PC-3 (cell line): ENCODE data around the gene GAS2L3. TPM values are rescaled to one million over a fixed set of nuclear protein-coding genes. Genes with fewer than 3 reads are reported as not detected.
"Not testable (repeated sequence)": the region's sequence is repeated elsewhere in the genome, so short reads cannot be mapped to it uniquely, and the experiment has no call there.

Experiments used
- ATAC-seq: fragments of 200-7000 bp; cut with Tn5 transposase; 2 replicates; pipeline ENCODE4 v1.9.1; 2020; ENCODE audit warnings: mild to moderate bottlenecking, moderate library complexity
- BruUV-seq: library from RNA; stranded (reverse); fragments of 400-500 nt; replicated peaks from 2 replicates; lab custom pipeline; 2021; lab: Mats Ljungman, UMichigan
- CTCF ChIA-PET: fragments of 300-600 bp; sonication (Branson Sonifier 250); formaldehyde crosslinking; loops from one replicate; lab custom pipeline; 2022; ENCODE audit warnings: antibody characterized with exemption; lab: Charles Lee
- POLR2A ChIA-PET: fragments of 300-600 bp; sonication (Branson Sonifier 250); formaldehyde crosslinking; loops from one replicate; lab custom pipeline; 2022; ENCODE audit warnings: antibody characterized with exemption; ENCODE audit not compliant: unreplicated experiment; lab: Charles Lee
- DNase-seq: peaks from one replicate; pipeline ENCODE4 v3.0.0-alpha.2; 2015
- H2AFZ ChIP-seq: fragments of 300-600 bp; sonication (generic); 2 replicates; pipeline ENCODE4 v1.6.0; 2016; ENCODE audit warnings: antibody characterized with exemption, low read length
- H3F3A ChIP-seq: fragments of 300-600 bp; sonication (generic); one replicate; pipeline ENCODE4 v1.6.0; 2017; ENCODE audit warnings: antibody characterized with exemption, low read length, control low read depth, mild to moderate bottlenecking; ENCODE audit not compliant: unreplicated experiment
- H3K27ac ChIP-seq: fragments of 300-600 bp; sonication (generic); 2 replicates; pipeline ENCODE4 v1.5.1; 2016; ENCODE audit warnings: mild to moderate bottlenecking, low read length
- H3K27me3 ChIP-seq: fragments of 300-600 bp; sonication (generic); 2 replicates; pipeline ENCODE4 v1.6.1; 2016; ENCODE audit warnings: low read length, mixed read lengths
- H3K36me3 ChIP-seq: fragments of 300-600 bp; sonication (generic); 2 replicates; pipeline ENCODE4 v1.6.1; 2016; ENCODE audit warnings: low read depth, mixed run types, low read length, mixed read lengths
- H3K4me1 ChIP-seq: fragments of 300-600 bp; sonication (generic); 2 replicates; pipeline ENCODE4 v1.5.1; 2016; ENCODE audit warnings: low read length; ENCODE audit not compliant: insufficient read depth
- H3K4me2 ChIP-seq: fragments of 300-600 bp; sonication (generic); 2 replicates; pipeline ENCODE4 v1.6.0; 2016; ENCODE audit warnings: low read length
- H3K4me3 ChIP-seq: fragments of 300-600 bp; sonication (generic); 2 replicates; pipeline ENCODE4 v1.5.1; 2016; ENCODE audit warnings: mild to moderate bottlenecking, low read length, mixed read lengths
- H3K79me2 ChIP-seq: fragments of 300-600 bp; sonication (generic); 2 replicates; pipeline ENCODE4 v1.6.1; 2017; ENCODE audit warnings: low read length, mixed read lengths
- H3K9ac ChIP-seq: fragments of 300-600 bp; sonication (generic); 2 replicates; pipeline ENCODE4 v1.6.0; 2016; ENCODE audit warnings: mild to moderate bottlenecking, low read length
- H3K9me2 ChIP-seq: fragments of 300-600 bp; sonication (generic); replicated peaks from 2 replicates; pipeline ENCODE4 v1.6.1; 2016; ENCODE audit warnings: mixed run types, low read length, mixed read lengths
- H3K9me3 ChIP-seq: fragments of 300-600 bp; sonication (generic); 2 replicates; pipeline ENCODE4 v1.6.1; 2016; ENCODE audit warnings: low read length, mixed read lengths
- H4K20me1 ChIP-seq: fragments of 300-600 bp; sonication (generic); 2 replicates; pipeline ENCODE4 v1.6.1; 2016; ENCODE audit warnings: low read length, mixed read lengths
- CTCF ChIP-seq: fragments of 300-600 bp; sonication (generic); conservative IDR thresholded peaks from 2 replicates; pipeline ENCODE4 v1.5.1; 2017; ENCODE audit warnings: antibody characterized with exemption, low read depth, mild to moderate bottlenecking, low read length
- EZH2 ChIP-seq: fragments of 300-600 bp; sonication (generic); IDR thresholded peaks from one replicate; pipeline ENCODE4 v1.6.1; 2017; ENCODE audit warnings: antibody characterized with exemption, mild to moderate bottlenecking, low read length; ENCODE audit not compliant: unreplicated experiment
- EZH2phosphoT487 ChIP-seq: fragments of 300-600 bp; sonication (generic); IDR thresholded peaks from 2 replicates; pipeline ENCODE4 v1.6.1; 2018; ENCODE audit warnings: mild to moderate bottlenecking, antibody characterized with exemption, low read length, borderline replicate concordance
- intact Hi-C: fragments of 100-400 bp; cut with micrococcal nuclease; formaldehyde crosslinking; loops from 2 replicates; pipeline ENCODE4 v1.9.0; 2023
- total RNA-seq: library from RNA; depleted of rRNA; stranded (reverse); fragments of >200 nt; gene quantifications from 2 replicates; pipeline ENCODE4 v1.2.3, GENCODE V29; 2014

Gene GAS2L3
- total RNA-seq, 1 experiment from 2014 or later: 27.8 TPM

- POLR2A ChIA-PET: no interaction called here
- no peak for ATAC-seq
- no peak for TF ChIP-seq EZH2phosphoT487
- no peak for TF ChIP-seq EZH2
- TF ChIP-seq CTCF: no peak
Measured at GRCh38 chr12:100624571-100624970, 51.1 kb downstream of the GAS2L3 start.

GRCh38 chr12:100632445-100632892, 59.0 kb downstream of the GAS2L3 start:
- H3K79me2 ChIP-seq: no peaks in the 10 kb centered on the region
- no peaks in the 10 kb centered on the region for H3K9me2 ChIP-seq
- DNase-seq (no peak), ATAC-seq (no peak)
- H4K20me1 ChIP-seq: no peaks in the 10 kb centered on the region
- no peak overlapping the region for H3K9ac ChIP-seq
- H3F3A ChIP-seq: no peaks in the 10 kb centered on the region
- H3K27me3 ChIP-seq: no peaks in the 10 kb centered on the region
- ChIA-PET POLR2A (no interaction called here), CTCF (no interaction called here)
- no peak overlapping the region for H3K4me3 ChIP-seq
- no peak overlapping the region for H2AFZ ChIP-seq
- no TSS peak for BruUV-seq
- intact Hi-C loops: no loop called here
- no peaks in the 10 kb centered on the region for H3K36me3 ChIP-seq
- H3K4me1 ChIP-seq: no peaks in the 10 kb centered on the region
- H3K4me2 ChIP-seq: no peak overlapping the region
- no peaks in the 10 kb centered on the region for H3K9me3 ChIP-seq
- no peak for TF ChIP-seq EZH2
- no peak for TF ChIP-seq EZH2phosphoT487
- no peak for TF ChIP-seq CTCF
- H3K27ac ChIP-seq: no peak overlapping the region

More at GRCh38 chr12:100624571-100624970, 51.1 kb downstream of the GAS2L3 start:
- no TSS peak for BruUV-seq
- intact Hi-C loops: no loop called here
- H3K4me1 ChIP-seq: no peaks in the 10 kb centered on the region
- no peak overlapping the region for H2AFZ ChIP-seq
- no peak overlapping the region for H3K4me2 ChIP-seq
- no peaks in the 10 kb centered on the region for H3F3A ChIP-seq
- H3K9ac ChIP-seq: no peak overlapping the region
- no peaks in the 10 kb centered on the region for H4K20me1 ChIP-seq
- no peaks in the 10 kb centered on the region for H3K27me3 ChIP-seq
- CTCF ChIA-PET: no interaction called here
- no peaks in the 10 kb centered on the region for H3K9me3 ChIP-seq
- H3K4me3 ChIP-seq: no peak overlapping the region
- no peaks in the 10 kb centered on the region for H3K9me2 ChIP-seq
- H3K36me3 ChIP-seq: 0 out of 2 replicates have a peak, but pooled peaks cover 6% of the 10 kb centered on the region
- no peak overlapping the region for H3K27ac ChIP-seq
- DNase-seq: no peak
- no peaks in the 10 kb centered on the region for H3K79me2 ChIP-seq

- DNase-seq, H3K36me3 ChIP-seq, H3K9me3 ChIP-seq, intact Hi-C loops, BruUV-seq, H3K9ac ChIP-seq, H4K20me1 ChIP-seq, H3K9me2 ChIP-seq, CTCF ChIA-PET, H3K27me3 ChIP-seq, H3K4me1 ChIP-seq, H3K4me3 ChIP-seq, H3K27ac ChIP-seq, H2AFZ ChIP-seq, ATAC-seq, POLR2A ChIA-PET, H3F3A ChIP-seq, H3K79me2 ChIP-seq, H3K4me2 ChIP-seq: not testable (repeated sequence)
Measured at GRCh38 chr12:100633082-100633785, 59.8 kb downstream of the GAS2L3 start.
